Activated CD8-positive, alpha-beta T cell treated with anti-CD3 and anti-CD28 coated beads for 36 hours (primary cell): ENCODE data around the gene THRSP. TPM values are rescaled to one million over a fixed set of nuclear protein-coding genes. Genes with fewer than 3 reads are reported as not detected.

Experiments used
- ATAC-seq: fragments of 200-7000 bp; cut with Tn5 transposase; one replicate; pipeline ENCODE4 v1.10.0; 2021; ENCODE audit warnings: mild to moderate bottlenecking, moderate library complexity
- CTCF ChIA-PET: fragments of 350-600 bp; sonication (Branson Sonifier 250); formaldehyde crosslinking; loops from one replicate; lab custom pipeline; 2021; ENCODE audit warnings: antibody characterized with exemption; lab: Charles Lee
- POLR2A ChIA-PET: fragments of 350-600 bp; sonication (Branson Sonifier 250); formaldehyde crosslinking; loops from one replicate; lab custom pipeline; 2021; ENCODE audit warnings: antibody characterized with exemption; lab: Charles Lee
- DNase-seq: peaks from one replicate; pipeline ENCODE4 v3.0.0-alpha.2; 2020
- H3K27ac Mint-ChIP-seq: one replicate; pipeline ENCODE4 v1.8.0; 2021; ENCODE audit warnings: mild to moderate bottlenecking, mixed read lengths
- H3K27me3 Mint-ChIP-seq: one replicate; pipeline ENCODE4 v1.8.0; 2021; ENCODE audit warnings: mixed read lengths
- H3K36me3 Mint-ChIP-seq: one replicate; pipeline ENCODE4 v1.8.0; 2021; ENCODE audit warnings: low read depth, mixed read lengths
- H3K4me1 Mint-ChIP-seq: one replicate; pipeline ENCODE4 v1.8.0; 2021; ENCODE audit warnings: low read depth, mixed read lengths
- H3K4me3 Mint-ChIP-seq: one replicate; pipeline ENCODE4 v1.8.0; 2021; ENCODE audit warnings: mild to moderate bottlenecking, moderate library complexity, mixed read lengths
- H3K9me3 Mint-ChIP-seq: one replicate; pipeline ENCODE4 v1.8.0; 2021; ENCODE audit warnings: mixed read lengths
- intact Hi-C: fragments of 100-400 bp; cut with micrococcal nuclease; formaldehyde crosslinking; loops from one replicate; pipeline ENCODE4 v1.10.0; 2022
- total RNA-seq, 2 experiments: library from RNA; stranded (reverse); gene quantifications; one replicate each; pipeline ENCODE4 v1.2.3, GENCODE V29; 2021
- TF ChIP-seq, protein P1 (sequence below): fragments of 200-600 bp; IDR thresholded peaks from one replicate; pipeline ENCODE4 v1.8.0; 2022; ENCODE audit warnings: antibody characterized with exemption, mild to moderate bottlenecking

THRSP gene
- total RNA-seq, 2 experiments from 2014 or later = not detected

DNA sequence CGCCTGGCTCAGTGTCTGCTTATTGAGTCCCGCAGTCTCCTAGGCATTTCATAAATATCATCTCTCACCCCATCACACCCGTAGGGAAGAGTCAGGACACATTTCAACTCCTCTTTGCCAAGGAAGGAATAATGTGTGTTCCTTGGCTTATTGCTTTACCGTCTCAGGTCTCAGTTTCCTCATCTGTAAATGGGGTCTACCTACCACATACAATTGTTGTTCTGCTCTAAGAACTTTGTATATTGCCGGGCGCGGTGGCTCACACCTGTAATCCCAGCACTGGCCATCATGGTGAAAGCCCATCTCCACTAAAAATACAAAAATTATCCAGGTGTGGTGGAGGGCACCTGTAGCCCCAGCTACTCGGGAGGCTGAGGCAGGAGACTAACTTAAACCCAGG, 3.1 kb upstream of the THRSP start:
- H3K4me1 Mint-ChIP-seq = no peaks in the 10 kb centered on the region
- ChIA-PET POLR2A (no interaction called here), CTCF (interaction anchor here (1.5 kb wide), 1 partner anchor 15 kb away, joined by 8 read pairs; no protein-coding TSS in a partner anchor)
- no peaks in the 10 kb centered on the region for H3K9me3 Mint-ChIP-seq
- intact Hi-C loops = no loop called here
- no peak overlapping the region for H3K4me3 Mint-ChIP-seq
- TF ChIP-seq, protein P1, sequence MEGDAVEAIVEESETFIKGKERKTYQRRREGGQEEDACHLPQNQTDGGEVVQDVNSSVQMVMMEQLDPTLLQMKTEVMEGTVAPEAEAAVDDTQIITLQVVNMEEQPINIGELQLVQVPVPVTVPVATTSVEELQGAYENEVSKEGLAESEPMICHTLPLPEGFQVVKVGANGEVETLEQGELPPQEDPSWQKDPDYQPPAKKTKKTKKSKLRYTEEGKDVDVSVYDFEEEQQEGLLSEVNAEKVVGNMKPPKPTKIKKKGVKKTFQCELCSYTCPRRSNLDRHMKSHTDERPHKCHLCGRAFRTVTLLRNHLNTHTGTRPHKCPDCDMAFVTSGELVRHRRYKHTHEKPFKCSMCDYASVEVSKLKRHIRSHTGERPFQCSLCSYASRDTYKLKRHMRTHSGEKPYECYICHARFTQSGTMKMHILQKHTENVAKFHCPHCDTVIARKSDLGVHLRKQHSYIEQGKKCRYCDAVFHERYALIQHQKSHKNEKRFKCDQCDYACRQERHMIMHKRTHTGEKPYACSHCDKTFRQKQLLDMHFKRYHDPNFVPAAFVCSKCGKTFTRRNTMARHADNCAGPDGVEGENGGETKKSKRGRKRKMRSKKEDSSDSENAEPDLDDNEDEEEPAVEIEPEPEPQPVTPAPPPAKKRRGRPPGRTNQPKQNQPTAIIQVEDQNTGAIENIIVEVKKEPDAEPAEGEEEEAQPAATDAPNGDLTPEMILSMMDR = no peak
- no peak overlapping the region for H3K27ac Mint-ChIP-seq
- no peaks in the 10 kb centered on the region for H3K27me3 Mint-ChIP-seq
- no peak for ATAC-seq
- DNase-seq = no peak
- H3K36me3 Mint-ChIP-seq = no peaks in the 10 kb centered on the region

DNA sequence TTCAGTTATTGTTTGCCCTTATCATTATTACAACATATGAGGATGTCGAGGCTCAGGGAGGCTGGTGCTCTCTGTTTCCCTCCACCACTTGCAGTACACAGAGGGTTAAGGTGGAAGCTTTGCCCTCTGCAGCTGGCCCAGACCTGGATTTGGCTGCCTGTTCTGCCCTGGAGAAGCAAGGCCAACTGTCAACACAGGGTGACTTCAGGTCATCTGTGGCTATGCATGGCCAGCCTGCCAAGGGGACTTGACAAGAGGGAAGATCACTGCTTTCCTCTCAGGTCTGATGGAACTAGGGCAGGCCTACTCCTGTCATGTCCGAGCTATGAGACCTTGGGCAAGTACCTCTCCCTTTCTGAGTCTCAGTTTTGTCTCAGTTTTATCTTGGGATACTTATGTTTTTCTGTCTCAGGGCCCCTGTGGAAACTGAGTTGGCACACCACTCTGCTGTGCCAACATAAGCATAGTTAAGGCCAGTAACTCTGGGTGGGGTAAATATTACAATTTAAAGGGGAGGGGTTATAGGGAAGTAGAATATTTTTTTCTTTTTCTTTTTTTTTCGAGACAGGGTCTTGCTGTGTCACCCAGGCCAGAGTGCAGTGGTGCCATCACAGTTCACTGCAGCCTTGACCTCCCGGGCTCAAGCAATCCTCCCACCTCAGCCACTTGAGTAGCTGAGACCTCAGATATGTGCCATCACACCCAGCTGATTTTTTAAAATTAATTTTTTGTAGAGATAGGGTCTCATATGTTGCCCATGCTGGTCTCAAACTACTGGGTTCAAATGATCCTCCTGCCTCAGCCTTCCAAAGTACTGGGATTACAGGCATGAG, 2.4 kb upstream of the THRSP start:
- no peaks in the 10 kb centered on the region for H3K36me3 Mint-ChIP-seq
- intact Hi-C loops = no loop called here
- TF ChIP-seq, protein P1 = no peak
- no peak for ATAC-seq
- H3K27me3 Mint-ChIP-seq = no peaks in the 10 kb centered on the region
- POLR2A ChIA-PET = no interaction called here
- CTCF ChIA-PET = interaction anchor here (1.5 kb wide), 1 partner anchor 16 kb away, joined by 8 read pairs; no protein-coding TSS in a partner anchor
- no peak for DNase-seq
- H3K27ac Mint-ChIP-seq = no peak overlapping the region
- no peak overlapping the region for H3K4me3 Mint-ChIP-seq
- H3K9me3 Mint-ChIP-seq = no peaks in the 10 kb centered on the region
- H3K4me1 Mint-ChIP-seq = no peaks in the 10 kb centered on the region

GRCh38 chr11:78061921-78062311, 1.7 kb upstream of the THRSP start:
- Mint-ChIP-seq H3K27ac (no peak overlapping the region), H3K27me3 (no peaks in the 10 kb centered on the region), H3K4me1 (no peaks in the 10 kb centered on the region), H3K36me3 (peaks cover 1% of the 10 kb centered on the region), H3K9me3 (no peaks in the 10 kb centered on the region), H3K4me3 (no peak overlapping the region)
- DNase-seq = no peak
- ATAC-seq = no peak
- intact Hi-C loops = no loop called here
- ChIA-PET POLR2A (no interaction called here), CTCF (interaction anchor here (1.5 kb wide), 1 partner anchor 17 kb away, joined by 8 read pairs; no protein-coding TSS in a partner anchor)
- TF ChIP-seq, protein P1 = no peak

- Mint-ChIP-seq H3K27me3 (no peaks in the 10 kb centered on the region), H3K9me3 (no peaks in the 10 kb centered on the region), H3K4me1 (no peaks in the 10 kb centered on the region), H3K4me3 (no peak overlapping the region), H3K36me3 (peaks cover 6% of the 10 kb centered on the region), H3K27ac (no peak overlapping the region)
- CTCF ChIA-PET = interaction anchor here (0.9 to 1.5 kb wide), 2 partner anchors 17 to 63 kb away, joined by 3 to 7 read pairs; no protein-coding TSS in a partner anchor
- intact Hi-C loops = no loop called here
- ATAC-seq (no peak), DNase-seq (no peak)
- TF ChIP-seq, protein P1 = no peak
- POLR2A ChIA-PET = no interaction called here
Measured at GRCh38 chr11:78062671-78063070, 990 bp upstream of the THRSP start.

DNA sequence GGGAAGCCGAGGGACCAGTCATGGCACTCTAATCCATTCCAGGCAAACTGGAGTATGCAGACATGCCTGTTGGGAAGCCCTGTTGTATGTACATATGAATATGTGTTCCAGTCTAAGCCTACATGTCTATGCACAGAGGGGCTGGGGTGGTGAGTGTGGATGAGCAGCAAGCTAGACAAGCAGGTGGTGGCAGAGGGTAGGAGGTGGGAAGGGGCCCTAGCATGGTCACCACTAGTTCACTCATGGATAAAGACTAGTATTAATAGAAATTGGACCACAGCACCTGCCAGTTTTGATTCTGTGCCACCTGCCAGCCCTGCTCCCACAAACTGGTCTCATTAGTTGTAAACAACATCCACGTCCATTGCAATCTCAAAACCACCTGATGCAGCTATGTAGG, 1.5 kb downstream of the THRSP start:
- no peaks in the 10 kb centered on the region for H3K27me3 Mint-ChIP-seq
- H3K4me1 Mint-ChIP-seq = no peaks in the 10 kb centered on the region
- TF ChIP-seq, protein P1 = no peak
- ATAC-seq (no peak), DNase-seq (no peak)
- H3K9me3 Mint-ChIP-seq = no peaks in the 10 kb centered on the region
- ChIA-PET POLR2A (interaction anchor here (1.2 kb wide), 1 partner anchor 29 kb away, joined by 3 read pairs; no protein-coding TSS in a partner anchor), CTCF (interaction anchor here (0.6 to 1.6 kb wide), 4 partner anchors 11 to 439 kb away, joined by 3 to 10 read pairs (median 3); no protein-coding TSS in a partner anchor)
- no peak overlapping the region for H3K27ac Mint-ChIP-seq
- no peak overlapping the region for H3K4me3 Mint-ChIP-seq
- intact Hi-C loops = no loop called here
- peaks cover 23% of the 10 kb centered on the region for H3K36me3 Mint-ChIP-seq
